ENCODE data around the gene ADARB2.
"Not testable (repeated sequence)": the region's sequence is repeated elsewhere in the genome, so short reads cannot be mapped to it uniquely, and the experiment has no call there.

ADARB2 gene

GRCh38 chr10:1414893-1415292 lies 322.4 kb downstream of the ADARB2 start:
- no peak for DNase-seq

GRCh38 chr10:1414346-1414745 lies 323.0 kb downstream of the ADARB2 start:
- DNase-seq, result not testable (repeated sequence)

GRCh38 chr10:1413823-1414222 lies 323.5 kb downstream of the ADARB2 start:
- DNase-seq, result no peak

- no peak for DNase-seq
Observed at GRCh38 chr10:1413256-1413655, 324.1 kb downstream of the ADARB2 start.

GRCh38 chr10:1412531-1413189 lies 324.7 kb downstream of the ADARB2 start:
- no peak for DNase-seq

- no peak for DNase-seq
Observed at GRCh38 chr10:1411956-1412355, 325.4 kb downstream of the ADARB2 start.

GRCh38 chr10:1411451-1411850 lies 325.9 kb downstream of the ADARB2 start:
- DNase-seq, result no peak

GRCh38 chr10:1410469-1411395 lies 326.6 kb downstream of the ADARB2 start:
- DNase-seq, result no peak

GRCh38 chr10:1410032-1410431 lies 327.3 kb downstream of the ADARB2 start:
- no peak for DNase-seq

GRCh38 chr10:1409392-1409791 lies 327.9 kb downstream of the ADARB2 start:
- DNase-seq, result no peak

- no peak for DNase-seq
Observed at GRCh38 chr10:1408651-1409367, 328.5 kb downstream of the ADARB2 start.

- no peak for DNase-seq
Observed at GRCh38 chr10:1406967-1407945, 330.1 kb downstream of the ADARB2 start.

GRCh38 chr10:1406132-1406966 lies 331.0 kb downstream of the ADARB2 start:
- no peak for DNase-seq

GRCh38 chr10:1404323-1405260 lies 332.7 kb downstream of the ADARB2 start:
- DNase-seq, result no peak

- no peak for DNase-seq
Observed at GRCh38 chr10:1403508-1404322, 333.6 kb downstream of the ADARB2 start.

- no peak for DNase-seq
Observed at GRCh38 chr10:1402816-1403507, 334.4 kb downstream of the ADARB2 start.

GRCh38 chr10:1402016-1402770 lies 335.1 kb downstream of the ADARB2 start:
- DNase-seq, result no peak
